GM18858 (cell line): ENCODE data around the gene CNGA1.

Experiments used
- ATAC-seq: cut with Tn5 transposase; IDR thresholded peaks from one replicate; pipeline ENCODE4 v1.9.1; 2021; ENCODE audit not compliant: unreplicated experiment

The CNGA1 gene

DNA sequence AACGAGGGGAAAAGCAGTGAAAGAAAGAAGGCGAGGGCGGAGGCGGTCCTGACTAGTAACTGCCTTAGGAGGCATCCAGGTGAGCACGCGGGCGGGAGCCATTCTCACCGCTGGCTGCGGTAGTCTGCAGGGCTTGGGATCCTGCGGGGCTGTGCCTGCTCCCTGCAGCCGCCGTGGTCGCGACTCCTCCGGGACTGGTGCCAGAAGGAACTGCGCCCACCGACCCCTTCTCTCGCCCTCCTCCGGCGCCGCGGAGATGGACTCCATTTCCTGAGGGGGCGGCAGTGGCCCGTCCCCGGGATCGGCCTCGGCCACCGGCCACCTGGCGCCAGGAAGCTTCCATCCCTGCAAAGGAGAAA lies 102.6 kb downstream of the CNGA1 start:
- ATAC-seq, result peak; percentile 6

DNA sequence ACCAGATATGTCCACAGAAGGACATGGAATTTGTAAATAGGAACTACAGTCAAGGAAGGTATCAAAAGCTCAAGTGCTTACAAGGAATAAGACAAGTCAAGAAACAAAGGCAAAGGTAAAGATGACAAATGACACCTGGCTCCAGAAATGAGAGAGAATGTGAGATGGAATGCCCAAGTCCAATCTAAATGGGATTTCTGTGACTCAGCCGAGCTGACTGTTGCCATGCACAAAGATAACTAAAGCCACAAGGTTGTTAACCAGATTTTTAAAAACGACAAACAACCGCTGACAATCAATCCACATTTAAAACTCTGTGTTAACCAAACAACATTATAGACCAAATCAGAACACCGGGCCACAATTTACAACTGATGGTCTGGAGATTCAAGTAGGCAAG lies 103.2 kb downstream of the CNGA1 start:
- ATAC-seq, result no peak

DNA sequence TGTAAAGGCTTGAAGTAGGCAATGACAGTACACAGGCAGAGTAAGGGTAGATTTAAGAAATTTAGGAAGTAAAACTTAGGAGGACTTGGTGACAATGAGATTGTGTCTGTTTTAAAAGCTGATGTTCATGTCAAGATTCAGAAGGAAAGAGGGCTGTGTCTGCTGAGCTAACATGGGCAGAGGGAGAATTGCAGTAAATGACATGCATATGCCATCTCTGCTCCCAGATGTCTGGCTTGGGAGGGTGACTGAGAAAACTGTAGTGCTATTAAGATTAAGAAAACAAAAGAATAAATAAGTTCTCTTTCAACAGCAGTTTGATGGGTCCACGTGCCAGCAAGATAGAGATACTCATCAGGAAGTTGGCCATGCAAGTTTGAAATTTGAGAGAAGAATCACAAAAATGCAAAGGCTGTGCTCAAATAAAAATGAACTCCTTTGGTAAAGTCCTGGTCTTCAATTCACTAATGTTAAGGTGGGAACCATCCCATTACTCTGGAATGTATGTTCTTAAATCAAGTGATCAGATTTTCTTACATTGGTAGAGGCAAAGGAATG lies 109.3 kb downstream of the CNGA1 start:
- no peak for ATAC-seq

DNA sequence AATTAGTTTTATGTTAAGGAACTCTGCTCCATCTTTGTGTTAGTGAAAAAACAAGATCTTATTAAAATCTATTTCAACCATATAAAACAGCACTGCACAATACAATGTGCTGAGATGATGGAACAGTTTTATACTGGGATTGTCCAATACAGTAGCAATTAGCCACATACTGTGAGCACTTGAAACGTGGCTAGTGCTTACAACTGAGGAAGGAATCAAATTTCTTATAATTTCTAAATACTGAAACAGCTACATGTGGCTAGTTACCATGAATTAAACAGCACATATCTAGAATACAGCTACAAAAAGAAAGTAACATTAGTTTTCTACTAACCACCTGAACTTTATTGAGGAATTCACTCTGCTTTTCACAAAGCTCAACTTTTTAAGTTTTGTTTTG lies 116.8 kb downstream of the CNGA1 start:
- no peak for ATAC-seq

DNA sequence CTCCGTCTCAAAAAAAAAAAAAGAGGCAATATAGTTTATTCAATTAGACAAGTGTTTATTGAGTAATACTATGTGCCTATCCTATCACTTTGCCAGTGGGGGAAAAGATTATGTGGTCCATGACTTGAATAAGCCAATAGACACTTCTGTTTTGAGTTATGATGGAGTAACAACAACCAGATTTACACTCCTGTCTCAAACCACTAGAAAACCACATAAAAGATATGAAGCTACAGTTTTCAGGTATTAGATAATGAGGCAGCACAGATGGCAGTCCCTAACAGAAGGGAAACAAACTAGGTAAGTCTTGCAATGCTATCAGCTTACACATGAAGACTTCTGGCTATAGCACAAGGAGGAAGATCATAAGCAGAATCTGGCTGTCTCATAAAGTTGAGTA lies 124.6 kb downstream of the CNGA1 start:
- no peak for ATAC-seq
